ENCODE results near the gene NFATC2.
"Not testable (repeated sequence)": the region's sequence is repeated elsewhere in the genome, so short reads cannot be mapped to it uniquely, and the experiment has no call there.

NFATC2 gene

DNA sequence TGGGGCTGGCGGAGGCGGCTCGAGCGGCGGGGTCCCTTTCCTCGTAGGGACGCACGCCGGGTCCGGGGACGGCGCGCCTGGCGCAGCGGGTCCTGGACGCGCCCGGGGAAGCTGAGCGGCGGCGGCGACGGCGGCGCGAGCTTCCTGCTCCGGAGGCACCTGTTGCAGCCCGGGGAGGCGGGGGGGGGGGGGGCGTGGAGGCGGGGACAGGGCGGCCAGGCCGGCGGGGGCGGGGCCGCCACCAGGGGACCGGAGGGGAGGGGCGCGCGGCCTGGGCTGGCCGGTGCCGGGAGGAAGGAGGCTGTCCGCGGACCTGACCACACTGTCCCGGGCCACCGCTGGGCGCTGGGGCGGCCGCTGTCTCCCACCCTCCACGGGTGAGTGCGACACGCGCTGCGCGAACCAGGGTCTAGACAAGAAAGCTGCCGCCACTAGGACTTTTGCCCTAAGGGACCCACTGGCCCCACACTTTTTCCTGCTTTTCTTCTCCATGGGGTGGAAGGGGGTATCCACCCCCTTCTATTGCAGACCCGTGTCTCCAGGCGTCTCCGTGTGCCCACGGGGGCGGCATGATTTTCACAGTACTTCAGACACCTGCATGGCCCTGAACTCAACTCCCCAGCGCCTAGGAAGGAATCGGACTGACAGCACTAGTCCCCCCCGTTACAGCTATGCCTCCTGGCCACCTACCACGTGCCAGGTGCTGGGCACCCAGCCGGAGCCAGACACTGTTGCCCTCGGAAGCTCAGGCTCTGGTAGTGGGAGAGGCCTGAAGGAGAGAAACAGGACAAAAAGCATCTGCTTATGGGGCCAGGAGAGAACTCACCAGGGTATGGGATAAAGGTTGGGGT is at the start of gene NFATC2:
Gene NFATC2, minus strand, starts transcription at position 149 of the 851 bp plus-strand sequence. CDS start 220 bp downstream, outside the sequence.
- no peak for DNase-seq

DNA sequence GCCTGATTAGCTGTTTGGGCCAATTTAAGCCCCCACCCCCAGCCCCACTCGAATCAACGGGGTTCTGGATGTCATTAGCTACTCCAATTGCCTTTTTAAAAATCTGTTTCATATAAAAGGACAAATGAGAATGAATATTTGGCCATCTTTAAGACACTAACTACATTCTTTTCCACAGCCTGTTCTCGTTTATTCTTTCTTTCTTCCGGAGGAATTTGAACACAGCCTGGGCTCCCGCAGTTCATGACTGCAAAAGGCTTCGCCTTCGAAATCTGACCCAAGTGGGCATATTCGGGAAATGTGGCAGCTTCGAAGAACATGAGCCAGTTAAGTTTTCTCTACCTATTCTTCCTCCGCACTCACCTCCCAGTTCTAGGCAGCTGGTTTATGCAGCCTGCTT is 49.4 kb upstream of the NFATC2 start:
- no peak for DNase-seq

DNA sequence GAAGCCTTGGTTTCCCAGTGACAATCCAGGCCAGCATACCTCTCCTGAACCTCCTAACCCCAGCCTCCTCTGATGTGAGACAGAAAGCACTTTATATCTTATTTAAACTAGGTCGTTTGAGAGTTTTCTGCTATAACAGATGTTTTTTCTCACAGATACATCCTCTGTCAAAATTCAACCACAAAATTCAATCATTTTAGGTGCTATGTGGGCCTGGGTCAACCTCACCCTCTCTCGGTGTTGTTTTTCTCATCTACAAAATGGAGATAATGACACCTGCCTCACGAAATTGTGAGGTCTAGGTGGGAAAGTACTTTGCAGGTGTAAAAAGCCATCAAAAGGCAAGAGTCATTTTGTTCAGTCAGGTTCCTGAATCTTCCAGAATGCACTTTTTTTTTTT is 46.2 kb upstream of the NFATC2 start:
- no peak for DNase-seq

DNA sequence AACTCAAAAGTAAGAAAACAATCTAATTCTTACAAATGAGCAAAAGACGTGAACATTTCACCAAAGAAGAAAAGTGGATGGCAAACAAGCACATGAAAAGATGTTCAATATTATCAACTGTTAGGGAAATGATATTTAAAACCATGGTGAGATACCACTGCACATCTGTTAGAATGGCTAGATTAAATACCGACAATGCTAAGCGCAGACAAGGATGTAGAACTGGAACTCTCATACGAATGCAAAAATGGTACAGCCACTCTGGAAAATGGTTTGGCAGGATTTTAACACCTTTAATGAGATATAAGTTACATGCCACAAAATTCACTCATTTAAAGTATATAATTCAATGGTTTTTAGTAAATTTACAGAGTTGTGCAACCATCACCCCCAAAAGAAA is 44.6 kb upstream of the NFATC2 start:
- DNase-seq: no peak

DNA sequence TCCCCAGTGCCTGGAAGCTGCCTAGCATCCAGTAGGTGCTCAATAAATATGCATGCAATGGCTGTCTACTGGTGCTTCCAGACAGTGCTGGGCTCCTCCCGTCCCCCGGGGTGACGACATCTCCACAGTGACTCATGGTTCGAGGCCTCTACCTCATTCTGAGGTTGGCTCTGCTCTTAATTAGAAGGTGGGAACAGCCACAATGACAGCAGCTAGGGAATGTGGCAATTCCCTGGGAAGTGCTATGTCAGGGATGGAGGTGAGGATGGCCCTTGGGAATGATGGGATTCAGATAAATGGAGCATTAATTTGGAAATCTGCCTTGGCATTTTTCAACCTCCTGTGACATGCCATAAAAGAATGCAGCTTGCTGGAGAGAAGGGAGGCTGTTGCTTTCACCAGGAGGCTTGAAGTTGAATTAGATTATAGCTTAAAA is 43.5 kb upstream of the NFATC2 start:
- DNase-seq: peak in 1 of 2 experiments; percentile 67

DNA sequence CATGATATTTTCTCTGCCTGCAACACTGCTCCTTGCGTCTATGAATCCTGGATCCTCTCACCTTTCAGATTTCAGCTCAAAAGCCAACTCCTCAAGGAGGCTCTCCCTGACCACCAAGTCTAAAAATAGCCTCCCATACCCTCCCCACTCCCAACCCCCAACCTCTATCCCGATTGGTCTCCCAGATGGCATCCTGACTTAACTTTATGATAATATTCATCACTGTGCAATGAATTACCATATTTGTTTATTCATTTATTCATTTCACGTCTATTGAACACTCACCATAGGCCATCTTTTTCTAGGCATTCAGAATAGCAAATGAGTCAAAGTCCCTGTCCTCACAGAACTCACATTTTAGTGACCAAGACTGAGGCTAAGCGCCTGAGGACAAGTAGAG is 42.6 kb upstream of the NFATC2 start:
- no peak for DNase-seq

DNA sequence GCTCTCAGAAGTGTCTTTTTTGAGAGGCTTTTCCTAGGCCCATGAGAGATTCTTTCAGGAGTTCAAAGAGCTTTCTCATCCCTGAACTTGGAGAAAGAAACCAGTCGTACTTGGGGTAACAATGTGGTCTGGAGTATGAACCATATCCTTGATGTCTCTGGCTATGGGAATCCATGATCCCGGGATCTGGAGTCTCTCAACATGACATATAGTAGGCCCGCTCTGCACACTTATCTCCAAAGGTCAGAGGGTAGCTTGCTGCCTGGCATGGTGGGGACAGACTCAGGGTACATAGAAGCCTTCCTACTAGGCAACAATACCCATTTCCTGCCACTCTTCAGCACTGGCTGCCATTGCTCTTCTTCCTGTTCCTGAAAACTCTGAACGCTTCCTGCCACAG is 42.2 kb upstream of the NFATC2 start:
- no peak for DNase-seq

DNA sequence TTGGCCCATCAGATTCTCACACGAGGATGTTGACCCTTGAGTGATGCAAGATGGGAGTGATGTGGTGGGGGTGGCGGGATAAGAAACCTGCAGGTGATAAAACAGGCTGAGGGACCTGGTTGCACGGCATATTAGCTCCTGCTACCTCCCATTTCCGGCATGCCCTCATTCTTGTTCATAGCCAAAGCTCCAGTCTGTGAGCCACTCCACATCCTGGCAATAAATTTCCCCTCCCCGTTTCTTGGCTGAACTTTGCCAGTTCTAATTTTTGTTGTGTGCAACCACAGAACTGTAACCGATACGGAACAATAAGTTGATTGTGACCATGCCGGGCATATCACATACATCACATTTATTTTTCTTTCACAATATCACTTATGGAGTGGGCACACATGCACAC is 41.6 kb upstream of the NFATC2 start:
- DNase-seq: no peak

DNA sequence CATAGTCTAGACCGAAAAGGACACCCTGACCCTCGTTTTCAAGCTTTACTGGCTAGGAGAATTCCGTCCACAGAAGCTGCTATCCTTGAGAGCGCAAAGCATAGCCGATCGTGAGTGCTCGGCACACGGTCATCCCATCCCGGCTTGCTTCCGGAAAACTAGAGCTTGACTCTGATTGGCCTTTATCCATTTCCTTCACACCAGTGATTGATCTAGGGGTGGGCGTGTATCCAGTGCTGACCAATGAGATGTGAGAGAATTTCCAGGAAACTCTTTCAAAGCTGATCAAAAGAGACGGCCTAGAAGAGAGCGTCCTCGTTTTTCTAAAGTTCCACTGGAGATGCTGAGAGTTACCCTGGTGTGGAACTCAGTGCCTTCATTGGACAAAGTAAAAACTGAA is 41.0 kb upstream of the NFATC2 start:
- no peak for DNase-seq

DNA sequence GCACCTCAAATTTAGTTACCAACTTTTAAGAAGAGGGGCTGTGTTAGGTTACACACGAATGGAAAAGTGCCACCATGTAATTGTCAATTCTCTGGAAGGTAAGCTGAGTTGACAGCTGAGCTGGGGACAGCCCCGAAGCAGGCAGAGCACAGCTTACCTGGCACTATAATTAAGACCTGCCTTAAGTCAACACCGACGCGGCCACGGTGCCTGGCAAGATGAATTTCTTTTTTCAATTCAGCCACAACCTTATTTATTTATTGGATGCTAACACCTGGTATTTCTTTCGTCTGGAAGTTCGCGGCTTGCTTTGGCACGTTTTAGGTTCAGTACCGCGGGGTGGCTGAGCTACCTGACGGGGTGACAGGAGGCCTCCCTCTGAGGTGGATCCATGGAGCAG is 40.6 kb upstream of the NFATC2 start:
- no peak for DNase-seq

DNA sequence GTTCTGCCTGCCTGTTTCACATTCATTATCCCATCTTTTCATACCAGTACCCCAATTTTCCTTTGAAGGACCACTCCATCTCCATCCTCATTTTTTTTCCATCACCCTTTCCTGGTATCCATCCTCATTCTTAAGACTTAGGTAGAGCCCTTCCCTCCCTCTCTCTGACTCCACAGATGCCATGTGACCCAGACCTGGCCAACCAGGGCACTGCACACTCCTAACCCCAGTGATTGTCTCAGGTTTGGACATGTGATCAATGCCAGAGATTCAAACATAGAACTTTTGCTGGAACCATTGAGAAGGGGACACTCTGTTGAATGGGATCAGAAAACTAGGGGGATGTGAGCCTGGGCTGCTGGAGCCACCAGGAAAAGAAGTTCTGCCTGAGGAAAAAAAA is 39.1 kb upstream of the NFATC2 start:
- no peak for DNase-seq

DNA sequence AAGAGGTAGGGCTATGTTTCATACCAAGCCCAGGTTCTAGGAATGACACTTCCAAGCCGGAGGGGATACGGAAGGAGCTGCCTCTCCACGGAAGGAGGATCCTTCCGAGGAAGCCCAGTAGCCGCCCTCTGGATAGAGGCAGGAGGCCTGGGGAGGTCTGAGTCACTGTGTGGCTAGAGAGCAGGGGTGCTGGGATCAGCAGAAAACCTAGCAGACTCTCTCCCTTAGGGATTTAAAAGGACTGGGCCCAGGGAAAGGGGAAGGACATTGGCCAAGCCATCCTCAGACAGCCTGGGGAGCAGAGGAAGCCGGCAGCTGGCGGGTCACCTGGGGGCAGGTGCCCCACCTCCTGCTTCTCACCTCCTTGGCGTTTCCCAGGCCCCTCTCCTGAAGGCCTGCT is 36.6 kb upstream of the NFATC2 start:
- no peak for DNase-seq

DNA sequence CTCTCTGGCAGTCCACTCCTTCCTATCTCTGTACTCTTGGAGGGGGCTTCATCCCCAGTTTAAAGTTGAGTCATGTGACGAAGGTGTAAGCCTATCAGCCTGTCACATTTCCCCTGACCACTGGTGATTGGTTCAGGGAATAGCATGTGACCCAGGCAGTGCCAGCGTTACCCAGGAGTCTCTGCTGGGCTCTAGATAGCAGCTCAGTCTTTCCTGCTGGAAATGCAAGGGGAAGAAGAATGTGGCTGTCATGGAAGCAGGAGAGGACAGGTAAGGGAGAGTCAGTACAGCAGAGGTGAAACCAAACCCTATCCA is 35.6 kb upstream of the NFATC2 start:
- DNase-seq: no peak

DNA sequence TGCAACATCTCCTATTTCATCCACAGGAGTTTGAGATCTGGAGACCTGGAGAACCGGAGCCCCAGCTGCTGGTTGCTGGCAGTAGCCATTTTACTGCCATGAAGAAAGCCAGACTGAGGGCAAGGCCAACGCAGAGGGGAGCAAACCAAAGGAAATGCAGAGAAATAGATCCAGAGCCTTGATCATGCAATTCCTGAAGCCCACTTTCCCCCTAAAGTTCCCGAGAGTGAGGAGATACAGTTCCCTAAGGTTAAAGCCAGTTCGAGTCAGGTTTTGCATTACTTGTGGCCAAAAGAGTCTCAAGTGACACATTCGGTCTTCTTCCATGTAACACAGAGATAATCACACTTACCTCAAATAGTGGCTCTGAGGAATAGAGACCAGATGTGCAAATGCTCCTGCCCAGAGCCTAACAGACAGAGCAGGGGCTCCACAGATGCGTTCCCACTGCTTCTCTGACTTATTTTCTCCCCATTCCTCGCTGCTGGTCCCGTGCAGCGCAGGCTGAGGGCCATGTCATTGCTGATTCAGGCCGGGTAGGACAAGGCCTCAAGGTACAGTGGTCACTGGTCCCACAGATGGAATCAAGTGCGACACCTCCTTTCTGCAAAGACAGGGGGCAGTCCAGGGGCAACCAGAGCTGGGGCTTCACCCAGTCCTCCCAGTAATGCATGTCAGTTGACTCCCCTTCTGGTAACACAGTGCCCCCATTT is 35.1 kb upstream of the NFATC2 start:
- no peak for DNase-seq

DNA sequence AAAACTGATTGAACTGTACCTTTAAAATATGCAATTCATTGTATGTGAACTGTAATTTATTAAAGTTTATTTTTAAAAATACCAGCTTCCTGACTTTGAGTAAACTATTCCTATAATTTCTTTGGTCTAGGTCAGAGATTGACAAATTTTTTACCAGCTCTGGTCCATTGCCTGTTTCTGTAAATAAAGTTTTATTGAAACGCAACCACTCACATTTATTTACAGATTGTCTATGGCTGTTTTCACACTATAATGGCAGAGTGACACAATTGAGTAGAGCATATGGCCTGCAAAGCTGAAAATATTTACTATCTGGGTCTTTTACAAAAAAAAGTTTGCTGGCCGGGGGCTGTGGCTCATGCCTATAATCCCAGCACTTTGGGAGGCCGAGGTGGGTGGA is 33.0 kb upstream of the NFATC2 start:
- DNase-seq: no peak

DNA sequence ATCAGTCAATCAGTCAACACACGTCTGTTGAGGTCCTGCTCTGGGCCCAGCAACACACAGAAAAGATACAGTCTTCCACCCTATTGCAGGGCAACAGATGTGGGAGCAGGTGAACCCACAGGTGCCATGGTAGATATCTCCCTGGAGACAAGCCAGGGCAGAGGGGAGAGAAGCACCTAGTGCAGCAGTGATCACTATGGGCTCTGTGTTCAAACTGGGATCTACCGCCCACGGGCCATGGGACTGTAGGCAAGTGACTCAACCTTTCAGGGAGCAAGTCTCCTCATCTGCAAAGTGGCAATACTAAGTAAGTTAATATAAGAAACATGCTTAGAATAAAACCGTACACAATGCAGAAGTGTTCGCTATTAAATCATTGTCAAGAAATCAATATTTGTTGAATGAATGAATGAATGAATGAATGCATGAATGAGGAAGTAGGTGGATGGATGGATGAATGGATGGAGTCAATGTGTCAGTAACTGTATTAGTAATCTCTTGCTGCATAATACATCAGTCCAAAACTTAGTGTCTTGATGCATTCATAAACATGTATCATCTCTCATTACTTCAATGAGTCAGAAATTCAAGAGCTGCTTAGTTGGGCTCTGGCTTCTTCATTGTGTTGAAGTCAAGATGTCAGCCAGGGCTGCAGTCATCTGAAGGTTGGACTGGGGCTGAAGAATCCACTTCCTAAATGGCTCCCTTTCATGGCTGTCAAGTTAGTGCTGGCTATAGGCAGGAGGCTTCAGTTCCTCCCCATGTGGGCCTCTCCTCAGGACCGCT is 31.9 kb upstream of the NFATC2 start:
- no peak for DNase-seq

DNA sequence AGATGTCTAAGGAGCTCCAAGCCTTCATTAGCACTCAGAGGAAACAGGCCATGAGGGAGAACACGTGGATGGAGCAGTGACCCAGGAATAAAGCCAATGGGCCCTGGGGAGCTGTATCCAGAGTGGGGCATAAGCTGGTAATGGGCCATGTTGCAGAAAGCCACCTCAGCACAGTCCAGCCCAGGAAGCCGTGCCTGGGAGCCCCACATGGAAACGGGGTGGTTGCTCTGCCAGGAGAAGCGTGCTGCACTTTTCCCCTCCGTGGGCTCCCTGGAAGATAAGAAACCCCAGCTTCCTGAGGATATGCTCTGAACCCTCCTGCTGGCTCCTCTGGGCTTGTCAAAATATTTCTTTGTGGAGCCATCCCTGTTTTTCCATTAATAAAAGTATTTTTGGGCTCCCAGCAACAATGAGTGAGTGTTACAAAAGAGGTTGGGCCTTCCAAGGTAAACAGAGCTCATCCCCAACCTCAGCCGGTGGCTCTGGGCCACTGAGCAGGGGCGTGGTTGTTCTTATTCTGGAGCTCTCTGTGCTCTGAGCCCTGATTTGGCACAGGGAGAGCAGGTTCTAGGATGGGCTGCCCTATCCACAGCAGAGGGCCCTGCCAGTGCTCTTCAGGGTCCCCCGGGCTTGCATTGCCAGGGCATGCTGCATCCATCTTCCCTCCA is 31.2 kb upstream of the NFATC2 start:
- no peak for DNase-seq

DNA sequence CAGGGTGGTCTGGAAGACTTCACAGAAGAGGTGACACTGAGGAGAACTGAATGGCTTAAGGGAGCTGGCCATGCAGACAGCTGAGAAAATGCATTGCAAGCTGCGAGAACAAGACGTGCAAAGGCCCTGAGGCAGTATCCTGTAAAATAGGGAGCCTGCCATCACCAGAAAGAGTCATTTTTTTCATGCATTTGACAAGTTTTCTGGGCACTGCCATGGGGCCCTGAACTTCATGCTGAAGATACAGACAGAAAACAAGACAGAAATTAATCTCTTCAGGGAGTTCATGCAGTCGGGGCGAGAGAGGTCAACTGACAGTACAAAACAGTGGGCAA is 28.9 kb upstream of the NFATC2 start:
- DNase-seq: no peak

DNA sequence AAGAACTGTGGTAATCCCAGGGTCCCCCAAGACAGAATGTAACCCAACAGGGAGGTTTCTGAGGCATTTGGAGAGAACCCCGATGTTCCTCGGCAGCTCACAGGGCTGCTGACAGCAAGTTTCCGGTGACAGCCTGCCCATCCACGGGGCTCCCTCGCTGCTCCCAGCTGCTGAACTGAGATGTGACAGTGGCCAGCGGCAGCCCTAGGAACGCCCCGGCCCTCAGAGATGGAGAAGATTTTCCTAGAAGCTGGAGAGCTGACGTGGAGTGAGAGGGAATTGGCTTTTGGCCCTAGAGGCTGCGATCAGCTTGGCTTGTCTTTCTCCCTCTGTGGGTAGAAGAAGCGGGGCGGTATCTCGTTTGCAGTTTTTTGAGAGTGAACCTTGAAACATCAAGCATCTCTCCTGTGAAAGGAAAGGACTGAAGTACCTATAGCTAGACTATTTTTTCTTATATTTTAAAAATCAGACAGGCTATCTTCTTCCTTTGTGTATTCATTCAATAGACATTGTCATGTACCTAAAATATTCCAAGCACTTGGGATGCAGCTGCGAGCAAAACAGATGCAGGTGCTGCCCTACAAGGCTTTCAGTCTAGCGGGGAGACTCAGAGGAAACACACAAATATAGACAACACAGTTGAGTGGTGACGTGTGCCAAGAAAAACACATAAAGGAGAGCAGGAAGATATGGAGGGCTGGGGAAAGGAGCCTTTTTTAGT is 28.4 kb upstream of the NFATC2 start:
- no peak for DNase-seq

DNA sequence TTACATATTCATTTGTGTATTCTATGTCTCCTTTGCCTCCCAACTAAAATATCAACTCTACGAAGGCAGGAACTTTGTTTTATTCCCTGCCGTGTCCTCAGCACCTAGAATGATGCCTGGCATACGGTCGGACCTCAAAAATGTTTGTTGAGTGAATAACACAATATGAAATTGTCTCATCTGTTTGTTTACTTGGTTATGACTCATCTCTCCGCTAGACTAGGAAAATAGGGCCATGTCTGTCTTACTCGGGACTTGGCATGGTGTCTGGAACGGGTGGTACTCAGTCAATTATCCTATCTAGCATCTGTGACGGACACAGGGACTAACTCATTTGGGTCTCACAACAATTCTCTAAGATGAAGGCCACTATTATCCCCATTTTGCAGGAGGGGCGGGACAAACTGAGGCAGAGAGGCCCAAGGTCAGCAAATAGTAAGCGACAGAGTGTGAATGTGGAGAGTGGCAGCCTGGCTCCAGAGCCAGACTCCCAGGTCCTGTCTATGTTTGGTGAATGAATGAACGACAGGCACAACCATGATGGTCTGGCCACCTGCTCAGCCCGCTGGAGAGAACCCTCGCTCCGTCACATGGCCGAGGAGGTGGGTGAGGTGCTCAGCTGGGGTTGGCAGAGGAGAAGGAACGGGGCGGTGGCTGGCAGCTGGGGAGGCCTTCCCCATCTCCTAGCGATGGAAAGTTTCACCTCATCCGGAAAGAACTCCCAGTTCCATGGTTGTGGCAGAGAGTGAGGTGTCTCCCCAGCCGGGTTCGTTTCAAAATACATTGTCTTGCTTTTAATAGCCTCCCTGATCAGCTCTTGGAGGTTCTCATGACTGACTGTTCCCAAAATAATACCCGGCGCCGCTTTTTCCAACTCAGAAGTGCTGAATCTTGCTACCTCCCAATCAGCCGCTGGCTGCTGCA is 27.6 kb upstream of the NFATC2 start:
- DNase-seq: no peak

DNA sequence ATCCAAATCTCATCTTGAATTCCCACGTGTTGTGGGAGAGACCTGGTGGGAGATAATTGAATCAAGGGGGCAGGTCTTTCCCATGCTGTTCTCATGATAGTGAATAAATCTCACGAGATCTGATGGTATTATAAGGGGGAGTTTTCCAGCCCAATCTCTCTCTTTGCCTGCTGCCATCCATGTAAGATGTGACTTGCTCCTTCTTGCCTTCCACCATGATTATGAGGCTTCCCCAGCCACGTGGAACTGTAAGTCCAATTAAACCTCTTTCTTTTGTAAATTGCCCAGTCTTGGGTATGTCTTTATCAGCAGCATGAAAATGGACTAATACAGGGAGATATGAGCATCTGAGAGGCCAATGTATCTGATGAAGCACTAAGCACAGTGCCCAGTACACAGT is 26.0 kb upstream of the NFATC2 start:
- not testable (repeated sequence) for DNase-seq

DNA sequence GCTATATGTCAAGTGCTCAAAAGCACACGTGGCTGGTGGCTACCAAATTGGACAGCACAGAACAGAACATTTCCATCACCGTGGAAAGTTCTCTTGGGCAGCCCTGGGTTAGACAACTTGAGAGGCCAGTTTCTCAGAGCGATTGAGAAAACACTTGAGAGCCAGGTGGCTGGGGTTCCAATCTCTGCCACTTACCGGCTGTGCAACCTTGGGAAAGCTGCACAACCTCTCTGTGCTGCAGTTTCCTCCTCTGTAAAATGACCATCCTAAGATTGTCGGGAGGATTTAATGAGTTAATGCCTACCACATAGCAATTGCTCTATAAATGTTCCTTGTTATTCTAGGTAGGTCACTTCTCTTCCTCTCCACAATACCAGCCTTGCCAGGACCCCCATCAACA is 25.1 kb upstream of the NFATC2 start:
- DNase-seq: no peak

All from SW 1271 (cell line).